ENCODE data around the gene WHRN.

Gene WHRN

GRCh38 chr9:114361542-114361941 is 143.7 kb downstream of the WHRN start:
- H3K36me3 ChIP-seq (ENCODE audit: insufficient read depth): peaks cover 22% of the 10 kb centered on the region
- H2AFZ ChIP-seq (ENCODE audit: low read depth): no peak overlapping the region
- no peak for TF ChIP-seq CTCF (conservative IDR thresholded peaks at IDR 0.05; ENCODE audit: low read depth, low read length)
- no peak overlapping the region for H3K27ac ChIP-seq
- no peaks in the 10 kb centered on the region for H4K20me1 ChIP-seq (ENCODE audit: insufficient read depth)
- no peaks in the 10 kb centered on the region for H3K79me2 ChIP-seq (ENCODE audit: insufficient read depth, low read depth)
- peaks cover 37% of the 10 kb centered on the region for H3K4me1 ChIP-seq (ENCODE audit: low read depth, poor library complexity, severe bottlenecking)
- H3K27me3 ChIP-seq (ENCODE audit: insufficient read depth, low read depth): no peaks in the 10 kb centered on the region
- H3K4me3 ChIP-seq (IDR thresholded peaks at IDR 0.05; ENCODE audit: insufficient read depth, low read depth, low read length): no peak overlapping the region
- H3K9ac ChIP-seq: no peak overlapping the region
- H3K4me2 ChIP-seq: no peak overlapping the region

GRCh38 chr9:114359801-114360200 is 145.5 kb downstream of the WHRN start:
- H3K4me2 ChIP-seq: no peak overlapping the region
- no peaks in the 10 kb centered on the region for H4K20me1 ChIP-seq (ENCODE audit: insufficient read depth)
- no peak overlapping the region for H3K9ac ChIP-seq
- H3K27ac ChIP-seq: no peak overlapping the region
- no peak overlapping the region for H2AFZ ChIP-seq (ENCODE audit: low read depth)
- peaks cover 25% of the 10 kb centered on the region for H3K36me3 ChIP-seq (ENCODE audit: insufficient read depth)
- H3K4me1 ChIP-seq (ENCODE audit: low read depth, poor library complexity, severe bottlenecking): peaks cover 20% of the 10 kb centered on the region
- H3K79me2 ChIP-seq (ENCODE audit: insufficient read depth, low read depth): no peaks in the 10 kb centered on the region
- no peak overlapping the region for H3K4me3 ChIP-seq (IDR thresholded peaks at IDR 0.05; ENCODE audit: insufficient read depth, low read depth, low read length)
- no peaks in the 10 kb centered on the region for H3K27me3 ChIP-seq (ENCODE audit: insufficient read depth, low read depth)
- TF ChIP-seq CTCF (conservative IDR thresholded peaks at IDR 0.05; ENCODE audit: low read depth, low read length): no peak

- Histone ChIP-seq H3K4me3 (IDR thresholded peaks at IDR 0.05; ENCODE audit: insufficient read depth, low read depth, low read length) (no peak overlapping the region), H3K4me2 (no peak overlapping the region), H3K9ac (no peak overlapping the region), H3K36me3 (ENCODE audit: insufficient read depth) (peaks cover 25% of the 10 kb centered on the region), H3K79me2 (ENCODE audit: insufficient read depth, low read depth) (no peaks in the 10 kb centered on the region), H2AFZ (ENCODE audit: low read depth) (no peak overlapping the region), H3K27me3 (ENCODE audit: insufficient read depth, low read depth) (no peaks in the 10 kb centered on the region), H4K20me1 (ENCODE audit: insufficient read depth) (no peaks in the 10 kb centered on the region), H3K4me1 (ENCODE audit: low read depth, poor library complexity, severe bottlenecking) (peaks cover 1% of the 10 kb centered on the region), H3K27ac (no peak overlapping the region)
- TF ChIP-seq CTCF (conservative IDR thresholded peaks at IDR 0.05; ENCODE audit: low read depth, low read length): no peak
These were observed 147.4 kb downstream of the WHRN start for GRCh38 chr9:114357911-114358328.

GRCh38 chr9:114357360-114357759 is 147.9 kb downstream of the WHRN start:
- Histone ChIP-seq H3K9ac (no peak overlapping the region), H3K4me3 (IDR thresholded peaks at IDR 0.05; ENCODE audit: insufficient read depth, low read depth, low read length) (no peak overlapping the region), H4K20me1 (ENCODE audit: insufficient read depth) (no peaks in the 10 kb centered on the region), H3K27ac (no peak overlapping the region), H3K27me3 (ENCODE audit: insufficient read depth, low read depth) (no peaks in the 10 kb centered on the region), H3K4me1 (ENCODE audit: low read depth, poor library complexity, severe bottlenecking) (peaks cover under 1% of the 10 kb centered on the region), H3K36me3 (ENCODE audit: insufficient read depth) (peaks cover 24% of the 10 kb centered on the region), H2AFZ (ENCODE audit: low read depth) (no peak overlapping the region), H3K4me2 (no peak overlapping the region), H3K79me2 (ENCODE audit: insufficient read depth, low read depth) (no peaks in the 10 kb centered on the region)
- TF ChIP-seq CTCF (conservative IDR thresholded peaks at IDR 0.05; ENCODE audit: low read depth, low read length): no peak
